Measurements from ENCODE around the gene NOG.

- TF ChIP-seq GATAD2A (IDR thresholded peaks at IDR 0.05), result no peak
- TF ChIP-seq FOXP4 (CRISPR knock-in tag; IDR thresholded peaks at IDR 0.05; ENCODE audit: borderline replicate concordance), result no peak
- TF ChIP-seq ZNF398 (CRISPR knock-in tag; IDR thresholded peaks at IDR 0.05), result no peak
- TF ChIP-seq CEBPB (tag; IDR thresholded peaks at IDR 0.05), result no peak
- TF ChIP-seq THRAP3 (IDR thresholded peaks at IDR 0.05; ENCODE audit: borderline replicate concordance), result no peak
- TF ChIP-seq ZBTB49 (CRISPR knock-in tag; IDR thresholded peaks at IDR 0.05; ENCODE audit: borderline replicate concordance), result no peak
- TF ChIP-seq ZNF407 (IDR thresholded peaks at IDR 0.05; ENCODE audit: low read depth), result no peak
- no peak for TF ChIP-seq HCFC1 (IDR thresholded peaks at IDR 0.05; ENCODE audit: low read depth, low read length)
- no peak for TF ChIP-seq ZBTB2 (IDR thresholded peaks at IDR 0.05)
- no peak for TF ChIP-seq AFF4 (CRISPR knock-in tag; IDR thresholded peaks at IDR 0.05)
- TF ChIP-seq POLR2AphosphoS2 (IDR thresholded peaks at IDR 0.05; ENCODE audit: low read length), result no peak
- no peak for TF ChIP-seq CSDE1 (IDR thresholded peaks at IDR 0.05)
- TF ChIP-seq KLF1 (tag; IDR thresholded peaks at IDR 0.05), result no peak
- no peak for TF ChIP-seq HLTF (IDR thresholded peaks at IDR 0.05)
These were observed 22.0 kb upstream of the NOG start for GRCh38 chr17:56571456-56571855.

Measured in K562 (cell line).